CD4-positive, alpha-beta T cell treated with Interleukin-1 beta for 1 hour (primary cell): Measurements from ENCODE around the gene CHFR.
A peak's percentile ranks its signal among the peaks of the same experiment; 100 is the strongest.
"Not testable (repeated sequence)": the region's sequence is repeated elsewhere in the genome, so short reads cannot be mapped to it uniquely, and the experiment has no call there.

ENCODE experiments used
- DNase-seq, 2 donors: peaks; one replicate each; pipeline ENCODE4 v3.0.0-alpha.2; 2020 to 2022

Gene CHFR

DNA sequence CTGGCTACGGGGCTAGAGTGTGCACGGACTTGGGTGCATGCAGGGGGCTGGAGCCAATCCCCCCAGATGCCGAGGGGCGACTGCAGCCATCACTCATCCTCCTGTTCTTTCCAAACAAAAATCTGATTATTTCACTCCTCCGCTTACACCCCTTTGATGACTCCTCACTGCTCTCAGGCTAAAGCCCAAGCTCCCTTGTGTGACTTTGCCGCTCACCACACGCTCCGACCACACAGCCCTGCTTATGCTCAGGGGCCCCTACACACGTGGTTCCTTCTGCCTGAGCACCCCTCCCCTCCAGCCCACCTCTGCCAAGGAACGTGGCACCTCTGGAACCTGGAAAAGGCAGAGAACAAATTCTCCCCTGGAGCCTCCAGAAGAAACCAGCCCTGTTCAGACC lies 13.7 kb downstream of the CHFR start:
- DNase-seq: no peak

DNA sequence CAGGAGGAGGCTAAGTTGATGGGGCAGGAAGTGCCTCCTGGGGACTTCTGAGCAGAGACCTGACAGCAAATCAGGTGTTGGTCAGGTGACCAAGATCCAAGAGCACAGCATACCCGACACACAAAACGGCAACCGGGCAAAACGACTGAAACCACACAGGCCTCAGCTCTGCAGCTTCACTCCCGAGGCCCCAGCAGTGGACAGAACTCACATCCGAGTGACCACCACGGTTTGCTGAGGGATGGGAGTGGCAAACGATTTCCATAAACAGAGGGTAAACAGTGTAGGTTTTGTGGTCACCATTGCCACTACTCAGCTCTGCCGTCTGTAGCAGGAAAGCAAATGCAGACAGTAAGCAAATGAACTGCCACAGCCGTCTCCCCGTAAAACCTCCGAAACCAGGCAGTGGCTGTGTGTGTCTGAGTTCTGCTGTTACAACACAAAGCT lies 14.4 kb downstream of the CHFR start:
- peak; percentile 11 to 24 for DNase-seq

DNA sequence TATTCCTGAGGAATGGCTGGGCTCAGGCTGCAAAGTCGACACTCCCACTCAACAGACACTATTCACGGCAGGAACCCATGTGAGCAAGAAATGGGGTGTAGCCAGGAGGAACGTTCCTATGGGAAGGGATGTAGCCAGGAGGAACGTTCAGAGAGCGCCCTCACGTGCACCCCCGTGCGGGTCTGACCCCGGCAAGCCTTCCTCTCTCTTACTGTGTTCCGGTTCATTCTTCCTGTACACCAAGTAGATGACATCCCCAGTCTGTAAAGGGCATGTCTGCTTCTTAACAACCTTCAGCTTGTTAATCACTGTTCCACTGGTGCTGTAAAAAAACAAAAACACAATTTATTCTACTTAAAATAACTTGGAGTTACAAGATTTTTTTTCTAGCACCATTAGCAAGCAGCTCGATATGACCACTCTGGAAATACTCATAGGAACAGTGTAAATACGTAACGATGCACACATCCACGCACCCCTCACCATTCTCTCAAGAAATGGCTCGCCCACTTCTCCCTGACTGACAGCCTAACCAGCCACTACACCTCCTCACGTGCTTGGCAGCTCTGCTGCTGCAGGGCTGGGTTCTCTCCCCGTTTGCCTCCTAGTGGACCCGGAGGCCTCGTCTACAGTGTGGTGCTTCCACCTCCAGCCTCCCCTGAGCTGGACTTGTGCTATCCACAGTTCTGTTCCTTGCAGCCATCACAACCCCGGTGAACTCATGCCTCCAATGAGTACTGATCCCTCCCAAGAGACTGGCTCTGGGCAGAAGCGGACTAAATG lies 15.1 kb downstream of the CHFR start:
- DNase-seq: no peak

DNA sequence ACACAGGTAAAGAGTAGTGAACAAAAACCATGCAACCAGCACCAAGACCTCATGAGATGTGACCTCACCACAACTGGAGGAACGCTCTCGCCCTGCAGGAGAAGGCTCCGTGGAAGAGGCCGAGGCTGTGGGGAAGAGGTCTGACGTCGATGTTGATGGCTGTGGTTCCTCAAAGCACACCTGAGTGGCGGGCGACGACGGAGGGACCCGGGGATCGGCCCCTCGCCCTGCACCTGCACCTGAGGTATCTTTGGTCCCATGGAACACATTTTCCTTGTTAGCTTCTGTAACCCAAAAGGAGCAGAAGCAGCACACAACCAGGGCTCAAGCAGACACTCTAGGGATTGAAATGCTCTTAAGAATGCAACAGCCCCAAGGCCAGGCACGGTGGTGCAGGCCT lies 17.9 kb downstream of the CHFR start:
- DNase-seq: no peak

DNA sequence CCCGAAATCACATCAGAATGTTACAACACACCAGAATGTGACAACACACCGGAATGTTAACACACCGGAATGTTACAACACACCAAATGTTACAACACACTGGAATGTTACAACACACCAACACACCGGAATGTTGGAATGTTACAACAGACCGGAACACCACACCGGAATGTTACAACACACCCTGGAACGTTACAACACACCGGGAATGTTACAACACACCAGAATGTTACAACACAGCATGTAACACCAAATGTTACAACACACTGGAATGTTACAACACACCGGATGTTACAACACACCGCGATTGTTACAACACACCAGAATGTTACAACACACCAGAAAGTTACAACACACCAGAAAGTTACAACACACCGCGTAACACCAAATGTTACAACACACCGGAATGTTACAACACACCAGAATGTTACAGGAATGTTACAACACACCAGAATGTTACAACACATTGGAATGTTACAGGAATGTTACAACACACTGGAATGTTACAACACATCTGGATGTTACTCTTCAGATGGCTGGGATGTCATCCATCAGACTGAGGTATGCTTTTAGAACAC lies 21.1 kb downstream of the CHFR start:
- DNase-seq: no peak

DNA sequence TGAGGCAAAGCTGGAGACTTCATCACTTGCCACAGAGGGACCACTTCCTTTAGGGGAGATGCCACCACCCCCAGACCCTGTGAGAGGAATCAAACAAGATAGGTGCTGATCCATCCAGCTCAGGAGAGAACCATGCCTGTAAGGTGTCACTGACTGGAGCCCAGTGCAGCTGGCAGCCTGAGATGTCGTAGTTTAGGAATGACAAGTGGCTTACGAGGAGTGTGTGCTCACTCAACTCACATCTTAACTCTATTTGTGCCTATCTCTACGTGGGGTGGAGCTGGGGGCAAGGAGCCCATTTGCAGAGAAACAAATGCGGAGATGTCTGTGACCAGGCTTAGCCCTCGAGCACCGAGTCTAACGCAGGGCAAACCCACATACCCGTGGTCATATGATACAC lies 25.8 kb downstream of the CHFR start:
- DNase-seq: no peak

DNA sequence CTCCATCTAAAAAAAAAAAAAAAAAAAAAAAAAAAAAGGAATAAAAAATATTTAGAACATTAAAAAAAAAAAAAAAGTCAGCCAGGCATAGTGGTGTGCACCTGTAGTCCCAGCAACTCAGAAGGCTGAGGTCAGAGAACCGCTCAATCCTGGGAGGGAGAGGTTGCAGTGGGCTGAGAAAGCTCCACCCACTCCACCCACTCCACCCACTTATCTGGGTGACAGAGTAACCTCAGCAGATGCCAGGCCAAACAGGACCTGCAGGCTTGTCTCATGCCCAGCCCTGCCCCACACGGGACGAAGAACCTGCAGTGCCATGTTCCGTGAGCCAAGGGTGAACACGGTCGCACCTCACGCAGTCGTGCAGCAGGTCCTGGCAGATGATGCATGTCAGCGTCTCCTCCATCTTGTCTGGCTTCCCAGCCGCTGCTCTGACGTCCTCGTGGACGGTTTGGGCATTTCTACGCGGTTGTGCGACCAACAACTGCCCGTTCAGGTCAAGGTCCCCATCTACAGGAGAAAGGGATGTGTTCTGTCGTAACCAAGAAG lies 28.6 kb downstream of the CHFR start:
- DNase-seq: no peak

DNA sequence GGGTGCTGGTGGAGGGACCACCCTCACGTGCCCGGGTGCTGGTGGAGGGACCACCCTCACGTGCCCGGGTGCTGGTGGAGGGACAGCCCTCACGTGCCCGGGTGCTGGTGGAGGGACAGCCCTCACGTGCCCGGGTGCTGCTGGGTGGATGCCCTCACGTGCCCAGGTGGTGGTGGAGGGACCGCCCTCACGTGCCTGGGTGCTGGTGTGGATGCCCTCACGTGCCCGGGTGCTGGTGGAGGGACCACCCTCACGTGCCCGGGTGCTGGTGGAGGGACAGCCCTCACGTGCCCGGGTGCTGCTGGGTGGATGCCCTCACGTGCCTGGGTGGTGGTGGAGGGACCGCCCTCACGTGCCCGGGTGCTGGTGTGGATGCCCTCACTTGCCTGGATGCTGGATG lies 30.4 kb downstream of the CHFR start:
- not testable (repeated sequence) for DNase-seq

DNA sequence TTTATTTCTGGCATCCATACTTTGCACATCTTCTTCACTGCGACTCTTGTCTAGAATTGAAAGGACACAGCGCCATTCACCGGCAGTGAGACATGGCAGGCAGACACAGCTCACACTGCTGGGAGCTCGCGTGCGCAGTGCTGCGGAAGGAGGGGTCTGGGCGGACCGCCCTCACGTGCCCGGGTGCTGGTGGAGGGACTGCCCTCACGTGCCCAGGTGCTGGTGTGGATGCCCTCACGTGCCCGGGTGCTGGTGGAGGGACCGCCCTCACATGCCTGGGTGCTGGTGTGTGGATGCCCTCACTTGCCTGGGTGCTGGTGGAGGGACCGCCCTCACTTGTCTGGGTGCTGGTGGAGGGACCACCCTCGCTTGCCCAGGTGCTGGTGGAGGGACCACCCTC lies 30.8 kb downstream of the CHFR start:
- DNase-seq: no peak

DNA sequence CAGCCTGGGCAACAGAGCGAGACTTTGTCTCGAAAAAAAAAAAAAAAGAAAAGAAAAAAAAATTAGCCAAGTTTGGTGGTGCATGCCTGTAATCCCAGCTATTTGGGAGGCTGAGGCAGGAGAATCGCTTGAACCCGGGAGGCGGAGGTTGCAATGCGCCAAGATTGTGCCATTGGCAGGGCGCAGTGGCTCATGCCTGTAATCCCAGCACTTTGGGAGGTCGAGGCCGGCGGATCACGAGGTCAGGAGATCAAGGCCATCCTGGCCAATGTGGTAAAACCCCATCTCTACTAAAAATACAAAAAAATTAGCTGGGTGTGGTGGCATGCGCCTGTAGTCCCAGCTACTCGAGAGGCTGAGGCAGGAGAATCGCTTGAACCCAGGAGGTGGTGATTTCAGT lies 32.2 kb downstream of the CHFR start:
- DNase-seq: not testable (repeated sequence)

DNA sequence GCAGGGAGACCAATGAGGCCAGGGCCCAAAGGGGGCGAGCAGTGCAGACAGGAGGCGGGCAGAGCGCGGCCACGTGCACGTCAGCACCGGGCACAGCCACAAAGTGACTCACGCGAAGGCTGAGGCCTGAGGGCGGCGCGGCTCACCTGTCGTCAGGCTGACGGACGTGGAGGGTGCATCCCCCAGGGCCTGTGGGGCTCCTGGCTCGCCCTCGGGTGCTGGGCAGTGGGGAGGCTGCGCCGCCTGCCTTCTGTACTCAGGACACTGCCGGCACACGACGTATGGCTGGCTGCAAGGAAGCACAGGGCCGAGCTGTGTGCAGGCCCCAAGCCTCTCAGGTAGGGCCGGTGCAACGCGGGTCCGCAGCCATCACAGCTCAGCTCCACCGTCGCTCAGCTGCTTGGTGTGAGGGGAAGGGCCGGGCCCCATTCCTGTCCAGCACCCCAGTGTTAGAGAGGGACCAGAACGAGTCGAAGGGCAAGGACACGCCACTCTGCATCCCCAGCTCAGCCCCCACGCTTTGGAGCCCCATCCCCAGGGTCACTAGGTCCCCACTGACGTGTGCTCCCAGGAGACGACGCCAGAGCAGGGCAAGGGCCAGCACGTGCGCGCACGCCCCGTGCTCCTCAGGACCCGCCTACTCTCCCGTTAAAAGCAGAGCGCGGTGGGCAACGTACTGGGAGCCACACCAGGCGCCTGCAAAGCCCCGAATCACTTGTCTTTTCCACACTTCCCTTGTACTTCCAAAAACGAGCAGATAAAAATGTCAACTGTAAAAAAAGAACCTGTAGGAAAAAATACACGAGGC lies 33.9 kb downstream of the CHFR start:
- no peak for DNase-seq

DNA sequence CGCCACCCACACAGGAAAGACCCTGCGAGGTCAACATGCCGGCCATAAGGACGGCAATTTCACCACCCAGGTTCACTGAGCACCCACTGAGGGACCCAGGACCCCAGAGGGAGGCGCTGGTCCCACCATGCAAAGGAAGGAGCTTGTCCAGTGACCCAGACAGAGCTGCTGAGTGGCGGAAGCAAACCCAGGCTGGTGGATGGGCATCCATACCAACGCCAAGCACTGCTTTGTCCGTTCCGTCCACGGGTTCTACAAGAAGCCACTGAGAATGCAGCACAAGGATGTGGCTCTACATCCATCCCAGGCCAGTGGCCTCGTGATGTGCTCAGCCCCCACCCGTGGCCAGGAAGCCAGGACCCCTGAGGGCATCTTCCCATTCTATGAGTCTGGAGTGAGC lies 34.9 kb downstream of the CHFR start:
- no peak for DNase-seq

DNA sequence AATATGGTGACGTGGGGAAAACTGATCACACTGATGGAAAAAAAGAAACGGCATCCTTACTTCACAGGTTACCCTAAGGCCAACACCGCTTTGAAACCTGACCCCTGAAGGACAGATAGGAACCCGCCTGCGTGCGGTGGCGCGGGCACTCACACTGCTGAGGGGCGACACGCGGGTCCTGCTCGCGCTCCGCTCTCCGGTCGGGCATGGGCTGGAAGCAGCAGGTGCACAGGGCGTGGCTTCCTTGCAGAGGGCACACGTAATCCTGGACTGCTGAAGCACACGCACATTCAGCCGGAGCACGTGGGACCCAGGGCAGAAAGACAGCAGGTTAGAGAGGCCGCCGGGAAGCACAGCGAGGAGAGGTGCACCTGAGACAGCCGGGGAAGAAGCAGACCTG lies 35.9 kb downstream of the CHFR start:
- no peak for DNase-seq

DNA sequence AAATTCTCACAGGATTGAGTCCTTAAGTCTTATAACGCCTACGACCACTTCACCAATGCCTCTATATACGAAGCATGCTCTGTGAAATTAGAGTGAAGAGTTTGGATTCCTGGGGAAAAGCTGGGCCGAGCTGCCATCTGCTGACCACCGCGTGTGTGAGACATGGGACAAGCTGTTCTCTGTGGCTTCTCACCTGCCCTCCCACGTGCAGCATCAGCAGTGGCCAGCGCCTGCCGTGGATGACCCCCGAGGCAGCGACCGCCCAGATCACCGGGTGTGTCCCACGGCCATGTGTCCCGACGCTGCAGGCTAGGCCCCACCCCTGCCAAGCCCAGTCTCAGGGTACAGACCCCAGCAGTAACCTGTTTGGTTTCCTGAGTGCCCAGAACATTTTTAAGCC lies 37.1 kb downstream of the CHFR start:
- no peak for DNase-seq

DNA sequence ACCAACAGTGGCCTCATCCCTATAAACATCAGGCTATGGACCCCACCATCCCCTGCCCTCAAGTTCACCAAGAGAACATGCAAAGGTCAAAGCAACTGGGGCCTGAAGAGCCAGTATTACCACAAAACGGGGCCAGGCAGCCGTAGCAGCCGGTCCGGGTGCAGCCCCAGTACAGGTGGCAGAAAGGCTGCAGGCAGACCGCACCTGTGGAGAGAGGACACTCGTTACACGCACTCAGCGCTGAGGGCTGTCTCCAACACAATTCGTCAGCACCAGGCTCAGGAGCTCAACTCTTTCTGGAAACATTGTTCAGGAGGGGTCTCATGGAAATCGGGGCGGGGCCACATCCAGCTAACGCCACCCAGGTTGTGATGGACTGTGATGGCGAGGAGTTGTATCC lies 38.9 kb downstream of the CHFR start:
- DNase-seq: no peak

DNA sequence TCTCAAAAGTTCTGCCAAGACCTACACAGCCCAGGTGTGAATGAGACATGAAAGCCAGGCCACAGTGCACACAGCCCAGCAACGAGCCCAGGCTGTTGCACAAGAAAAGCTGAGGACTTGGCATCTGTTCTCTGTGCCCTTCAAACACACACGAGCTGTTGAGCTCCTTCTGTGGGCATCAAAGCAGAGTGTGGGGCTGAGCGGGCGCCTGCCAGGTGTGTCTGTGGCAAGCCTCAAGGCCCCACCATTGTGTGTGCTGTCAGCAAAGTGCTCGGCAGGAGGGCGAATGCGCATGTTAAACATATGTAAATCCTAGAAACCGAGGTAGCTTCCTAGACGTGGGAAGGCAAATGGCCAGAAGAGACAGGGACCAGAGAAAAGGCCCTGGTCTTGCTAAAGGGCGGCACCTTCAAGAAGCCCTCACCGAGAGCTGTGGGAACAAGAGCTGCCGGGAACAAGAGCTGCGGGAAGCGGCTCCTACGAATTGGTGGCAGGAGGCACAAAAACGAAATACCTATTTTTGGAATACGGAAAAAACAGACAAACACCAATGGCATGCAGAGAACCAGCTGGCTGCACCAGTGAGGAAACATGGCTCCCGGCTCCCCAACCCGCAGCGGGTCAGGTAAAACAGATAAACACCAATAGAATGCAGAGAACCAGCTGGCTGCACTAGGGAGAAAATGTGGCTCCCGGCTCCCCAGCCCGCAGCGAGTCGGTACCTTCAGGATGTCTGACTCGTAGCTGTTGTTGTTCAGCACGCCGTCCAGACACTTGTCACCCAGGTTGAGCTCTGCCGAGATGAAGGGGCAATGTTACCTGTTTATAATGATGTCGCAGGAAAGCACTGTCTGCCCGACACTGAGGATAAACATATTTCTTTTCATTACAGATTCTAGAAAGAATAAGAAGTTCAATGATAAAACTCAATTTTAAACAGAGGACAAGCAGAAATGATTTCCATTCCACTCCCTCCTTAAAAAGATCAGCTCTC lies 39.7 kb downstream of the CHFR start:
- DNase-seq: peak in 1 of 2 donors; percentile 37

DNA sequence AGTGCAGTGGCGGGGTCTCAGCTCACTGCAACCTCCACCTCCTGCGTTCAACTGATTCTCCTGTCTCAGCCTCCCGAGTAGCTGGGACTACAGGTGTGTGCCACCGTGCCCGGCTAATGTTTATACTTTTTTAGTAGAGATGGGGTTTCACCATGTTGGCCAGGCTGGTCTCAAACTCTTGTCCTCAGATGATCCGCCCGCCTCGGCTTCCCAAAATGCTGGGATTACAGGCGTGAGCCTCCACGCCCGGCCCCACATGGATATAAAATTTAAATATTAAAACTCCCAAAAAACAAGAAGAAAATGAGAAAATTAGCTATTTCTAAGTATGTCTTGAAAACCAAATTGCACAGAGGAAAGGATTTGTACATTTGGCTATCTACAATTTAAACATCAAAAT lies 42.7 kb downstream of the CHFR start:
- not testable (repeated sequence) for DNase-seq

DNA sequence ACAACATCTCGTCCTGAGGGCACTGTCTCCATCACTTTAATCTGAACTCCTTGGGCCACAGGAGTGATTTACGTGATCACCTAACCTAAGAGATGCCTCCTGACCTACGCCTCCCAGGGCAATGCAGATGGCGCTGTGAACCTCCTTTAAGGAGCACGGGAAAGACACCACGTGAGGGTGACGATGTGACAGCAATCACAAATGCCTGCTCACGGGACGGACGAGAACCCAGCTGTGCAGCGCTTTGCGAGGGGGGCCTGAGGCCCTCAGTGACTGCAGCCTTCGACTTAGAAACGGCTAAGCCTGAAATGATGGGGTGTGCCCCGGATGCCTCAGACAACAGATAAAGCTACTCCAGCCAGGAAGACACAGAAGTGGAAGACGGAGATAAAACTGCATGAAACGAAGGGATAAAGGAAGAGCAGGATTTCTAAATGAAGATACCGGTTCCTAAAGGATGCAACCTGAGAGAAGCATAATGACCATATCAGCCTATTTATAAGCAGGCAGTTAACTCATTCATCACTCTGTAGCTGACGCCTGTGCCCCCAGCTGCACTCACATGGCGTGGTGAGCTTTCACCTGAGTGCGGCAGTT lies 44.9 kb downstream of the CHFR start:
- no peak for DNase-seq

DNA sequence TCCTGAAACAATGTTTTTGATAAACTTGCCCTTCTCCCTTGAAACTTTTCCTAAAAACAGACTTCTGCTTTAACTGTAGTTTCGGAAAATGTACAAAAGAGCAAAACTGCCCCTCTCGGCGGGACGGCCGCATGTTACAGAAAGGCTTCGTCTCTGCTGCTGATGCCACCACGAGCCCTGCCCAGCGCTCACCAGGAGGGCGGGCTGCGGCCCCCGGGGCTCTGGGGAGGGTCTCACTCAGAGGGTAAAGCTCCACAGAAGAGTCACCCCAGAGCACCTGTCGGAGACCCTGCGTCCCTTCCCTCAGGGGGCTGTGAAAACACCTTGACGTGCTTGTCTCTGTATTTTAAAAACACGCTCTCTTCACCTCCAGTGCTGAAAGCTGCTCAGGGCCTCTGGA lies 46.3 kb downstream of the CHFR start:
- DNase-seq: no peak

DNA sequence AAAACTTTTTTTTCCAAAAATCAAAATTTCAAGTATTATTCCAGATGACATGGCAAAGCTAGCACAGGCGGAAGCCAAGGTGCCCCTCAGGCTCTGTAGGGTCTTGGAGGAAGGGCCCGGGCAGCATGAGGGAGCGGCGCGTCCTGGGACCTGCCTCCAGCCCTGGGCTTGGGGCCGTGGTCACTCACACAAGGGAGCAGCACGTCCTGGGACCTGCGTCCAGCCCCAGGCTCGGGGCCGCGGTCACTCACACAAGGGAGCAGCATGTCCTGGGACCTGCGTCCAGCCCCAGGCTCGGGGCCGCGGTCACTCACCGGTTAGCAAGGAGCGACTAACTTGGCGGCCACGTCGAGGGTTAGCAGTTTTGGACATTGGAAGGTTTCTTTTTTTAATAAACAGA lies 46.9 kb downstream of the CHFR start:
- DNase-seq: no peak

DNA sequence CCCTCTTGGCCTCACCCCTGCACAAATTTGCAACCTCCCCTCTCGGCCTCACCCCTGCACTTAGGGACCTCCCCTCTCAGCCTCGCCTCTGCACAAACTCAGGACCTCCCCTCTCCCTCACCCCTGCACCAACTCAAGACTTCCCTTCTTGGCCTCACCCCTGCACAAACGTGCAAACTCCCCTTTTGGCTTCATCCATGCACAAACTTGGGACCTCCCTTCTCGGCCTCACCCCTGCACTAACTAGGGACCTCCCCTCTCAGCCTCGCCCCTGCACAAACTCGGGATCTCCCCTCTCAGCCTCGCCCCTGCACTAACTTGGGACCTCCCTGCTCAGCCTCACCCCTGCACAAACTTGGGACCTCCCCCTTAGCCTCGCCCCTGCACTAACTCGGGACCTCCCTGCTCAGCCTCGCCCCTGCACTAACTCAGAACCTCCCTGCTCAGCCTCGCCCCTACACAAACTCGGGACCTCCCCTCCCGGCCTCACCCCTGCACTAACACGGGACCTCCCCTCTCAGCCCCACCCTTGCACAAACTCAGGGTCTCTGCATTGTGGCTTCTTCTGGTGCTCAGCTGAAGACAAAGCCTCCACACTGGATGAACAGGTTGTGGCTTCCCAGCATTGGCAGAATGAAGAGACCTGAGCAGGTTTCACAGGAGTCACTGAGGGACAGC lies 47.7 kb downstream of the CHFR start:
- no peak for DNase-seq
